ENCODE measurements around the gene ABCF3. TPM values are rescaled to one million over a fixed set of nuclear protein-coding genes. Genes with fewer than 3 reads are reported as not detected.

Gene ABCF3
- total RNA-seq, 1 experiment from 2014 or later = 56.1 TPM

GRCh38 chr3:184228376-184229137 lies 42.6 kb downstream of the ABCF3 start:
- H3K14ac ChIP-seq (ENCODE audit: insufficient read depth, low read length) = no peak overlapping the region
- no peak overlapping the region for H2BK120ac ChIP-seq (ENCODE audit: low read depth, low read length, poor library complexity, severe bottlenecking)
- no peak overlapping the region for H3K27ac ChIP-seq (ENCODE audit: insufficient read length, low read depth, low read length)
- H2BK20ac ChIP-seq (ENCODE audit: low read depth, low read length, poor library complexity, severe bottlenecking) = no peak overlapping the region
- no peaks in the 10 kb centered on the region for H3K36me3 Mint-ChIP-seq (ENCODE audit: insufficient read depth in 1 of 3, low read depth in 3 of 3)
- no peak overlapping the region for H3T11ph ChIP-seq (ENCODE audit: low read length)
- H3K4ac ChIP-seq (ENCODE audit: low read depth, low read length) = no peak overlapping the region
- peaks cover 76% of the 10 kb centered on the region for H3K27me3 Mint-ChIP-seq (ENCODE audit: low read depth)
- H3K9ac ChIP-seq (ENCODE audit: extremely low read depth, insufficient read length, low read length) = no peak overlapping the region
- DNase-seq = no peak
- no peak overlapping the region for H4K91ac ChIP-seq (ENCODE audit: insufficient read length, low read depth, low read length)
- H4K20me1 ChIP-seq (ENCODE audit: control insufficient read depth, insufficient read depth, insufficient read length) = no peaks in the 10 kb centered on the region
- H2BK15ac ChIP-seq (ENCODE audit: low read depth, low read length) = no peak overlapping the region
- H3K9me3 ChIP-seq (ENCODE audit: control insufficient read depth, low read depth, low read length) = no peaks in the 10 kb centered on the region
- no peak overlapping the region for H2BK12ac ChIP-seq (ENCODE audit: insufficient read length, low read depth, low read length)
- WGBS (ENCODE audit: extremely low coverage, insufficient read length, low lambda C conversion rate) = no CpG with 5 or more reads among the region's 12 CpGs
- peaks cover 15% of the 10 kb centered on the region for H3K23me2 ChIP-seq (ENCODE audit: insufficient read length, low read depth, low read length, poor library complexity, severe bottlenecking)
- H4K5ac ChIP-seq (ENCODE audit: insufficient read length, low read depth, low read length) = no peak overlapping the region
- no peak overlapping the region for H3K18ac ChIP-seq (ENCODE audit: insufficient read length, low read depth, low read length)
- no peak overlapping the region for H3K23ac ChIP-seq (ENCODE audit: insufficient read length, low read depth, low read length)
- no peak overlapping the region for H2BK5ac ChIP-seq (ENCODE audit: insufficient read length, low read length)
- H3K79me1 ChIP-seq (ENCODE audit: insufficient read depth, low read depth, low read length, poor library complexity, severe bottlenecking) = no peaks in the 10 kb centered on the region
- no peak overlapping the region for H2AK5ac ChIP-seq (ENCODE audit: insufficient read length, low read length)
- H3K4me3 Mint-ChIP-seq = peak overlapping the region; percentile 57 to 77
- peak overlapping the region; percentile 65 for H3K4me2 ChIP-seq (ENCODE audit: insufficient read depth, insufficient read length, low read length)
- H2AFZ ChIP-seq (ENCODE audit: low read length) = no peak overlapping the region
- H3K4me1 Mint-ChIP-seq = peaks cover 2 to 6% of the 10 kb centered on the region in 2 experiments
- no peak overlapping the region for H4K8ac ChIP-seq (replicated peaks; ENCODE audit: insufficient read length, low read depth, low read length)
- H3K27me3 ChIP-seq (ENCODE audit: insufficient read depth, low read length) = peaks cover 37% of the 10 kb centered on the region
- no peaks in the 10 kb centered on the region for H3K9me3 Mint-ChIP-seq
- no peaks in the 10 kb centered on the region for H3K79me2 ChIP-seq (ENCODE audit: insufficient read depth, low read length)
- H3K4me1 ChIP-seq (ENCODE audit: insufficient read depth, low read length) = no peaks in the 10 kb centered on the region
- no peak overlapping the region for H3K27ac Mint-ChIP-seq
- TF ChIP-seq CTCF (conservative IDR thresholded peaks at IDR 0.05) = no peak
- H3K56ac ChIP-seq (ENCODE audit: insufficient read length, low read depth, low read length) = no peak overlapping the region
